Naive thymus-derived CD8-positive, alpha-beta T cell (primary cell): Measurements from ENCODE around the gene NDOR1. TPM values are rescaled to one million over a fixed set of nuclear protein-coding genes. Genes with fewer than 3 reads are reported as not detected.

Experiments used
- ATAC-seq, 2 donors: fragments of 150-1000 bp; cut with Tn5 transposase in 1 of 2; sonication (Bioruptor Pico), chemical (Tn5 transposase) in 1 of 2; 1 replicate in 1 of 2; 2 replicates in 1 of 2; pipeline ENCODE4 v1.10.0; 2021; ENCODE audit warnings: mild to moderate bottlenecking in 2 of 2, moderate library complexity in 2 of 2
- POLR2A ChIA-PET: fragments of 350-600 bp; sonication (Branson Sonifier 250); formaldehyde crosslinking; loops from one replicate; lab custom pipeline; 2021; ENCODE audit warnings: antibody characterized with exemption; lab: Charles Lee
- DNase-seq, 10 donors: peaks; one replicate each; pipeline versions ENCODE4 v3.0.0 to v3.0.0-alpha.2; 2020 to 2022
- H3K27ac Mint-ChIP-seq, 10 donors: one replicate each; pipeline ENCODE4 v1.8.0; 2020 to 2022; ENCODE audit warnings: mild to moderate bottlenecking in 10 of 10, mixed read lengths in 10 of 10, moderate library complexity in 4 of 10, inconsistent platforms in 1 of 10
- H3K27me3 Mint-ChIP-seq, 5 donors: one replicate each; pipeline ENCODE4 v1.8.0; 2021 to 2022; ENCODE audit warnings: mixed read lengths in 5 of 5
- H3K36me3 Mint-ChIP-seq, 3 donors: one replicate each; pipeline ENCODE4 v1.8.0; 2020 to 2022; ENCODE audit warnings: mixed read lengths in 3 of 3, mild to moderate bottlenecking in 2 of 3, inconsistent platforms in 1 of 3
- H3K4me1 Mint-ChIP-seq, 4 donors: one replicate each; pipeline ENCODE4 v1.8.0; 2021 to 2022; ENCODE audit warnings: mixed read lengths in 4 of 4
- H3K4me3 Mint-ChIP-seq, 10 donors: one replicate each; pipeline ENCODE4 v1.8.0; 2020 to 2022; ENCODE audit warnings: mild to moderate bottlenecking in 10 of 10, mixed read lengths in 10 of 10, moderate library complexity in 6 of 10, inconsistent platforms in 1 of 10
- H3K9me3 Mint-ChIP-seq, 9 donors: one replicate each; pipeline ENCODE4 v1.8.0; 2020 to 2022; ENCODE audit warnings: mixed read lengths in 9 of 9, mild to moderate bottlenecking in 3 of 9, inconsistent platforms in 1 of 9, moderate library complexity in 1 of 9
- polyA plus RNA-seq, 3 donors: library from polyadenylated mRNA; unstranded; fragments of 300-500 nt; fragmentation: Illumina TruSeq; gene quantifications; one replicate each; pipeline ENCODE4 v1.2.3, GENCODE V29; 2021
- total RNA-seq, 8 experiments: library from RNA in 2 of 8; stranded (reverse) in 2 of 8; gene quantifications; one replicate each; pipeline ENCODE4 v1.2.3 and lab custom pipeline; 2021 to 2026

Gene NDOR1
- total and polyA plus RNA-seq, 5 experiments from 2014 or later = 2.4 to 39.8 (median 9.5) TPM

GRCh38 chr9:137193771-137194170, 11.7 kb upstream of the NDOR1 start:
- no peaks in the 10 kb centered on the region for H3K9me3 Mint-ChIP-seq
- peaks cover 0 to 4% (median 0%) of the 10 kb centered on the region in 3 donors for H3K36me3 Mint-ChIP-seq
- ATAC-seq = no peak
- peaks cover 6 to 23% (median 19%) of the 10 kb centered on the region in 4 donors for H3K4me1 Mint-ChIP-seq
- no peak overlapping the region for H3K27ac Mint-ChIP-seq
- DNase-seq = no peak
- POLR2A ChIA-PET = interaction anchor here (8.1 kb wide), 1 partner anchor 8 kb away, joined by 135 read pairs; the partner anchor contains the start of genes NDOR1, TMEM203 and TPRN
- H3K27me3 Mint-ChIP-seq = no peaks in the 10 kb centered on the region
- H3K4me3 Mint-ChIP-seq = no peak overlapping the region

DNA sequence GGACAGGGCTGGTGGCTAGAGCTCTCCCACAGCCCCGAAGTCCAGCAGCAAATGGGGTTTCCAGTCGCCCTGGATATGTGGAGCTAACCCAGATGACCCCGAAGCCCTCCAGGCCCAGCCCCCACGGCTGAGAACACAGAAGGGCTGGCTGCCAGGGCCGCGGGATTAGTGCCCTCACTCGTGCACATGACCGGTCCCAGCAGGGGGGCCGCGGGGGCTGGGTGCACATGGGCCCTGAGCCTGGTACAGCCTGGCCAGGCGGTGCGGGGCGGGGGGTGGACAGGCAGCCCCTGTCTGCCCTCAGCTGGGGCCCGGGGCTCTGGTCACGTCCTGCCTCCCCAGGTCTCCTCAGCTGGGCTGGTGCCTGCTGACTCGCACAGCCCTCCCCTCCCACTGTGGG, 11.1 kb upstream of the NDOR1 start:
- peaks cover 2 to 18% (median 13%) of the 10 kb centered on the region in 4 donors for H3K4me1 Mint-ChIP-seq
- H3K36me3 Mint-ChIP-seq = peaks cover 0 to 4% (median 0%) of the 10 kb centered on the region in 3 donors
- POLR2A ChIA-PET = interaction anchor here (1.3 to 8.1 kb wide), 2 partner anchors 8 to 21 kb away, joined by 3 to 135 read pairs; partner anchors contain the start of genes NDOR1, TMEM203 and TPRN
- H3K9me3 Mint-ChIP-seq = no peaks in the 10 kb centered on the region
- H3K4me3 Mint-ChIP-seq = no peak overlapping the region
- DNase-seq (no peak), ATAC-seq (no peak)
- H3K27me3 Mint-ChIP-seq = no peaks in the 10 kb centered on the region
- no peak overlapping the region for H3K27ac Mint-ChIP-seq

DNA sequence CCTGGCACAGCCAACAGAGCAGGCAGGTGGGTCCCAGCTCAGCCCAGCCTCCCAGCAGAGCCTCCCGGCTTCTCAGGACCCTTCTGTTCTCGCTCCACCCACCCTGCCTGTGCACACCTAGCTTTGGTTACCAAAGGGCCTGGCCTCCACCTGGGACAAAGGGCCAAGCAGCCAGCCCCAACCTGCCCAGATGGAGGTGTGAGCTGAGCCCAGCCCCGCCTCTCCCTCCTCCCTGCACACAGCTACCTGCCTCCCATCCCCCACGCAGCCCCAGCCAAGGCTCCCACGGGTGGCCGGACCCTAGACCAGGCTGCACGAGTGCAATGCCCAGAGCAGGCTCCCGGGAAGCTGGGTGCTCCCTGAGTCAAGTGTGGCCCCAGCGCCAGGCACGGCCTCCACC, 10.6 kb upstream of the NDOR1 start:
- Mint-ChIP-seq H3K27me3 (no peaks in the 10 kb centered on the region), H3K4me1 (peaks cover 2 to 14% (median 9%) of the 10 kb centered on the region in 4 donors), H3K4me3 (no peak overlapping the region), H3K9me3 (no peaks in the 10 kb centered on the region), H3K27ac (no peak overlapping the region), H3K36me3 (peaks cover 0 to 4% (median 0%) of the 10 kb centered on the region in 3 donors)
- no peak for ATAC-seq
- POLR2A ChIA-PET = interaction anchor here (1.2 to 1.4 kb wide), 3 partner anchors 20 to 33 kb away, joined by 3 to 5 read pairs (median 3); partner anchors contain the start of gene RNF224
- DNase-seq = no peak

DNA sequence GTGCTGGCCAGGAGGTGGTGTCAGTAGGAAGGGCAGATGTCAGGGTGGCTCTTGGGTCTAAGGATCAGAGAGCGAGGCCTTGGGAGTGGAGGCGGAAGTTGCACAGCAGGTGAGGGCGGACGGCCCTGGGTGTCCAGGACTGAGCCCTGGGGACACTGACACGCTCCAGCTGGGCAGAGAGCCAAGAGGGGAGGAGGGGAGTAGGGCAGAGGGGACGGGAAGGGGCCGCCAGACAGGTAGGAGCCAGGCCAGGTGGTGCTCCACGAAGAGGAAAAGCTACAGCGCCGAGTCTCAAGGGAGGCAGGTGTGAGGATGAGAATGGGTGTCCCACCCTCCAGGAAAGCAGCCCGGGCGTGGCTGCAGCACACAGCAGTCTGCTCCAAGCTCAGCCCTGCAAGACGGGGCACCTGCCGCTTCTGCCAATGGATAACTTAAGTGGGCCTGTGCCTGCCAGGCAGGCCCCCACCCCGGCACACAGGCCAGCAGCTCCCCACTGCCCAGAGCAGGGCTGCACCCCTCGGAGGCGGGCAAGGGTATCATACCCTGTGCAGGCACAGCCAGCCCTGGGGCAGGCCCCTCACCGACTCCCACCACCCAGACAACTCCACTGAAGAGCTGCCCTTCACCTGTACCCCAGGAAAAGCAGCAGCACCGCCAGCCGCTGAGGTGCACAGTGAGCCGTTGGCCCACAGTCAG, 9.8 kb upstream of the NDOR1 start:
- Mint-ChIP-seq H3K9me3 (no peaks in the 10 kb centered on the region), H3K4me3 (peak overlapping the region in 2 of 10 donors; percentile 43 to 56), H3K27me3 (no peaks in the 10 kb centered on the region), H3K27ac (no peak overlapping the region), H3K4me1 (peaks cover 2 to 10% (median 5%) of the 10 kb centered on the region in 4 donors), H3K36me3 (peaks cover 0 to 2% (median 0%) of the 10 kb centered on the region in 3 donors)
- POLR2A ChIA-PET = interaction anchor here (1.2 to 1.4 kb wide), 3 partner anchors 19 to 32 kb away, joined by 3 to 5 read pairs (median 3); partner anchors contain the start of gene RNF224
- DNase-seq (no peak), ATAC-seq (no peak)

- DNase-seq (no peak), ATAC-seq (no peak)
- Mint-ChIP-seq H3K27ac (peak overlapping the region in 2 of 10 donors; percentile 41 to 43), H3K36me3 (no peaks in the 10 kb centered on the region), H3K4me1 (peaks cover 7 to 23% (median 15%) of the 10 kb centered on the region in 4 donors), H3K27me3 (no peaks in the 10 kb centered on the region), H3K4me3 (peak overlapping the region in 6 of 10 donors; percentile 16 to 68 (median 41)), H3K9me3 (no peaks in the 10 kb centered on the region)
- POLR2A ChIA-PET = interaction anchor here (1.1 to 11.7 kb wide), 4 partner anchors 8 to 69 kb away, joined by 3 to 135 read pairs (median 6); partner anchors contain the start of genes ANAPC2, RNF208, SSNA1 and TUBB4B
Measured at GRCh38 chr9:137198051-137198901, 7.2 kb upstream of the NDOR1 start.

- Mint-ChIP-seq H3K27me3 (no peaks in the 10 kb centered on the region), H3K27ac (no peak overlapping the region), H3K9me3 (no peaks in the 10 kb centered on the region), H3K36me3 (no peaks in the 10 kb centered on the region), H3K4me1 (peaks cover 7 to 29% (median 15%) of the 10 kb centered on the region in 4 donors), H3K4me3 (peak overlapping the region in 4 of 10 donors; percentile 10 to 60 (median 28))
- DNase-seq (no peak), ATAC-seq (no peak)
- POLR2A ChIA-PET = interaction anchor here (0.5 to 11.7 kb wide), 5 partner anchors 9 to 69 kb away, joined by 3 to 135 read pairs (median 5); partner anchors contain the start of genes ANAPC2, RNF208, SSNA1 and TUBB4B
Measured at GRCh38 chr9:137198902-137199283, 6.6 kb upstream of the NDOR1 start.

GRCh38 chr9:137199411-137200121, 5.9 kb upstream of the NDOR1 start:
- Mint-ChIP-seq H3K4me1 (peaks cover 7 to 36% (median 20%) of the 10 kb centered on the region in 4 donors), H3K36me3 (no peaks in the 10 kb centered on the region), H3K27ac (peak overlapping the region in 2 of 10 donors; percentile 59 to 86), H3K27me3 (no peaks in the 10 kb centered on the region), H3K4me3 (peak overlapping the region; percentile 60 to 86 (median 78)), H3K9me3 (no peaks in the 10 kb centered on the region)
- POLR2A ChIA-PET = interaction anchor here (0.5 to 11.7 kb wide), 5 partner anchors 9 to 70 kb away, joined by 3 to 135 read pairs (median 5); partner anchors contain the start of genes ANAPC2, RNF208, SSNA1 and TUBB4B
- ATAC-seq (no peak), DNase-seq (no peak)

DNA sequence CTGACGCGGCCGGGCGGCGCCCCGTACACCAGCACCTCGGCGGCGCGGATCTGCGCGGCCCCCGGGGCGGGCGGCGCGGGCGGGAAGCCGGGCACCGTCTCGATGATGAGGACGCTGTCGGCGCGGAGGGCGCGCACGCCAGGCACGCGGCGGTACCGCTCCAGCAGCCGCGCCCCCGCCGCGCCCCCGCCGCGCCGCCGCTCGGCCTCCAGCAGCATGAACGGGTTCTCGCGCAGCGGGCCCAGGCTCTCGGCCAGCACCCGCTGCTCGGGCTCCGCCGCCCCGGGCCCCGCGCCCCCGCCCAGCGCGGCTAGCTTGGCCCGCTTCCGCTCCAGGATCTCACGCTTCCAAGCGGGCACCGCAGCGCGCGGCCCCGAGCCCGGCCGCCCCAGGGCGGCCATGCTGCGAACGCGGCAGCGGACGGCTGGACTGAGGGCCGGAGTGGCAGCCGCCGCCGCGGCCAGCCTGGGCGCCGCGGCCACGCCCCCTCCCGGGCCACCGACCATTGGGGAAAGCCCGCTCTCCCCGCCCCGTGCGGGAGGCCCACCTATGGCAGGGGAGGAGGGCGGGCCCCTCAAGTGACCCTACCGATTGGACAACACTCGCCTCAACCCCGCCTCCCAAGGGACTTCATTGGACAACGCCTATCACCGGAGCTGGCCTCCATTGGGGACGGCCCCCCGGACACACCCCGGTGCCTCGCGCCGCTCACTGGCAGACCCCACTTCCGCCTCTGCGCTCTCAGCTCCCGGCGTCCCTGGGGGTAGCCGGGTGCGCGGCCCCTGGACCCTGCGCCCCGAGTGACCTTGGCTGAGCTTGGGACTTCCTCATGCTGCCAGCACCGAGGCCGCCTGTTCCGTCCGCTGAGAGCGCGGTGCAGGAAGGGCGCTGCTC, 4.9 kb upstream of the NDOR1 start, which contains the start of gene TPRN:
TPRN (minus strand) TSS at position 431 of the 894 bp plus-strand sequence; CDS start at position 401, 30 bp downstream.
- peaks cover 9 to 39% (median 22%) of the 10 kb centered on the region in 4 donors for H3K4me1 Mint-ChIP-seq
- peak within 1 kb of the TSS; percentile 76 to 92 (median 85) for H3K4me3 Mint-ChIP-seq
- DNase-seq (peak; percentile 94 to 99 (median 98)), ATAC-seq (peak; percentile 93 to 95)
- no peaks in the 10 kb centered on the region for H3K9me3 Mint-ChIP-seq
- no peaks in the 10 kb centered on the region for H3K27me3 Mint-ChIP-seq
- peak within 1 kb of the TSS; percentile 48 to 90 (median 80) for H3K27ac Mint-ChIP-seq
- POLR2A ChIA-PET = interaction anchor here (0.6 to 11.7 kb wide), 18 partner anchors 10 to 1184 kb away, joined by 3 to 135 read pairs (median 4); partner anchors contain the start of genes ANAPC2, CYSRT1, GRIN1 and MAN1B1
- no peaks in the 10 kb centered on the region for H3K36me3 Mint-ChIP-seq

- DNase-seq (no peak), ATAC-seq (no peak)
- Mint-ChIP-seq H3K4me1 (peaks cover 10 to 45% (median 29%) of the 10 kb centered on the region in 4 donors), H3K9me3 (no peaks in the 10 kb centered on the region), H3K36me3 (no peaks in the 10 kb centered on the region), H3K4me3 (peak overlapping the region; percentile 76 to 92 (median 85)), H3K27me3 (no peaks in the 10 kb centered on the region), H3K27ac (peak overlapping the region; percentile 48 to 90 (median 80))
- POLR2A ChIA-PET = interaction anchor here (0.6 to 11.7 kb wide), 19 partner anchors 11 to 1185 kb away, joined by 3 to 135 read pairs (median 4); partner anchors contain the start of genes ANAPC2, CYSRT1, GRIN1 and MAN1B1
Measured at GRCh38 chr9:137201205-137201868, 4.2 kb upstream of the NDOR1 start.

DNA sequence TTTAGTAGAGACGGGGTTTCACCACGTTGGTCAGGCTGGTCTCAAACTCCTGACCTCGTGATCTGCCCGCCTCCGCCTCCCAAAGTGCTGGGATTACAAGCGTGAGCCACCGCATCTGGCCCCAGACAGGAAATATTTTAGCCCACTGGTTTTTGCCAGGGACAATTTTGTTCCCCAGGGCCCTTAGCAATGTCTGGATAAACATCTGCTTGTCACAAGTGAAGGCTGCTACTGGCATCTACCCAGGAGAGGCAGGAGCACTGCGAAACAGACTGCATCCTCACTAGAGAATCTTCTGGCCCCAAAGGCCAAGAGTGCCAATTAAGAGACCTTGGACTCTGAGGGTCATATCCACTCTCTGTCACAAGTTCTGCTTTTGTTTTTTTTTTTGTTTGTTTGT, 2.5 kb upstream of the NDOR1 start:
- H3K4me3 Mint-ChIP-seq = peak overlapping the region in 4 of 10 donors; percentile 4 to 54 (median 32)
- DNase-seq = no peak

More for the DNA sequence above, 2.5 kb upstream of the NDOR1 start:
- no peak for ATAC-seq
- Mint-ChIP-seq H3K9me3 (no peaks in the 10 kb centered on the region), H3K27ac (no peak overlapping the region), H3K36me3 (peaks cover 0 to 9% (median 0%) of the 10 kb centered on the region in 3 donors), H3K4me1 (peaks cover 22 to 59% (median 43%) of the 10 kb centered on the region in 4 donors), H3K27me3 (no peaks in the 10 kb centered on the region)
- POLR2A ChIA-PET = interaction anchor here (0.7 to 11.7 kb wide), 6 partner anchors 12 to 156 kb away, joined by 3 to 135 read pairs (median 7); partner anchors contain the start of genes ANAPC2, CYSRT1, MAN1B1 and RNF208
